GM21390 (cell line): ENCODE measurements around the gene STPG3.

Source experiments
- ATAC-seq: cut with Tn5 transposase; IDR thresholded peaks from one replicate; pipeline ENCODE4 v1.9.1; 2021; ENCODE audit not compliant: unreplicated experiment

STPG3 gene

GRCh38 chr9:137251194-137251461, at the start of gene STPG3:
Gene STPG3 (plus strand): TSS chr9:137251286. CDS start chr9:137251287, 1 bp downstream.
- ATAC-seq, result no peak

GRCh38 chr9:137202966-137203365, 48.1 kb upstream of the STPG3 start:
- ATAC-seq, result no peak

- ATAC-seq, result no peak
Observed at GRCh38 chr9:137204731-137205125, 46.4 kb upstream of the STPG3 start.

- peak; percentile 53 for ATAC-seq
Observed at GRCh38 chr9:137205126-137206069, 45.7 kb upstream of the STPG3 start, which contains the start of the genes NDOR1 and TMEM203. Gene NDOR1 (plus strand): TSS chr9:137205700. CDS start chr9:137205778, 78 bp downstream. Gene TMEM203 (minus strand): TSS chr9:137205648. CDS start chr9:137205414, 234 bp downstream.

- ATAC-seq, result no peak
Observed at GRCh38 chr9:137206602-137207001, 44.5 kb upstream of the STPG3 start.

GRCh38 chr9:137211532-137211931, 39.6 kb upstream of the STPG3 start:
- no peak for ATAC-seq

- ATAC-seq, result no peak
Observed at GRCh38 chr9:137212520-137212919, 38.6 kb upstream of the STPG3 start.

- no peak for ATAC-seq
Observed at GRCh38 chr9:137213160-137214060, 37.7 kb upstream of the STPG3 start.

- no peak for ATAC-seq
Observed at GRCh38 chr9:137214620-137215019, 36.5 kb upstream of the STPG3 start.

GRCh38 chr9:137215196-137215986, 35.7 kb upstream of the STPG3 start:
- no peak for ATAC-seq

GRCh38 chr9:137216188-137216965, 34.7 kb upstream of the STPG3 start:
- ATAC-seq, result no peak

GRCh38 chr9:137217276-137218211, 33.5 kb upstream of the STPG3 start:
- ATAC-seq, result no peak

- ATAC-seq, result no peak
Observed at GRCh38 chr9:137218212-137218753, 32.8 kb upstream of the STPG3 start.

GRCh38 chr9:137218754-137219271, 32.3 kb upstream of the STPG3 start:
- ATAC-seq, result no peak

- no peak for ATAC-seq
Observed at GRCh38 chr9:137219757-137220316, 31.2 kb upstream of the STPG3 start.

- ATAC-seq, result no peak
Observed at GRCh38 chr9:137220317-137221094, 30.6 kb upstream of the STPG3 start.

GRCh38 chr9:137221095-137221505, 30.0 kb upstream of the STPG3 start:
- no peak for ATAC-seq
